SK-N-SH (cell line): ENCODE results near the gene SMAD5. TPM values are rescaled to one million over a fixed set of nuclear protein-coding genes. Genes with fewer than 3 reads are reported as not detected.

Experiments used
- CTCF ChIA-PET: fragments of 300-600, 350-600 bp; formaldehyde crosslinking; extraction: SDS; loops from one replicate; lab custom pipeline; 2021; lab: Yijun Ruan, JAX
- POLR2A ChIA-PET: fragments of 350-600 bp; sonication (Branson Sonifier 250); formaldehyde crosslinking; extraction: SDS; loops from one replicate; lab custom pipeline; 2020; ENCODE audit warnings: antibody characterized with exemption, inconsistent platforms; lab: Yijun Ruan, JAX
- DNase-seq: peaks from one replicate; pipeline ENCODE4 v3.0.0; 2012
- H2AFZ ChIP-seq: fragments of 200-600 bp; sonication (generic); 2 replicates; pipeline ENCODE4 v1.8.1; 2016; ENCODE audit warnings: antibody characterized with exemption, mild to moderate bottlenecking, low read depth
- H3F3A ChIP-seq: fragments of 200-600 bp; sonication (generic); replicated peaks from 2 replicates; pipeline ENCODE3; 2016; ENCODE audit warnings: antibody characterized with exemption, mild to moderate bottlenecking; ENCODE audit not compliant: insufficient read depth
- H3K27ac ChIP-seq, 2 experiments: fragments of 200-500 bp in 1 of 2; fragments of 200-600 bp in 1 of 2; sonication (Bioruptor generic) in 1 of 2; sonication (generic), shearing (Covaris generic) in 1 of 2; 2 replicates each; pipeline versions ENCODE4 v1.5.1 to v1.6.1; 2014 to 2016; ENCODE audit warnings: low read depth in 2 of 2, inconsistent platforms in 1 of 2, low read length in 1 of 2, mild to moderate bottlenecking in 1 of 2, mixed read lengths in 1 of 2
- H3K27me3 ChIP-seq: fragments of 200-600 bp; sonication (generic), shearing (Covaris generic); 2 replicates; pipeline ENCODE4 v1.6.1; 2016; ENCODE audit warnings: mixed run types; ENCODE audit not compliant: insufficient read depth
- H3K36me3 ChIP-seq, 2 experiments: fragments of 200-500 bp in 1 of 2; fragments of 200-600 bp in 1 of 2; sonication (Bioruptor generic) in 1 of 2; sonication (generic) in 1 of 2; replicated peaks in 1 of 2; 2 replicates each; pipeline versions ENCODE3 to v1.5.1; 2014 to 2016; ENCODE audit warnings: low read length in 1 of 2, mild to moderate bottlenecking in 1 of 2; ENCODE audit not compliant: insufficient read depth in 2 of 2, control insufficient read depth in 1 of 2
- H3K4me1 ChIP-seq, 2 experiments: fragments of 200-500 bp in 1 of 2; fragments of 200-600 bp in 1 of 2; sonication (Bioruptor generic) in 1 of 2; sonication (generic), shearing (Covaris generic) in 1 of 2; 2 replicates each; pipeline versions ENCODE4 v1.5.1 to v1.6.1; 2014 to 2016; ENCODE audit warnings: low read depth in 1 of 2, low read length in 1 of 2, mixed run types in 1 of 2; ENCODE audit not compliant: insufficient read depth in 2 of 2, control insufficient read depth in 1 of 2
- H3K4me2 ChIP-seq: fragments of 200-600 bp; sonication (generic), shearing (Covaris generic); 2 replicates; pipeline ENCODE4 v1.6.1; 2017; ENCODE audit warnings: mixed run types
- H3K4me3 ChIP-seq, 2 experiments: fragments of 200-500 bp in 1 of 2; fragments of 200-600 bp in 1 of 2; sonication (Bioruptor generic) in 1 of 2; sonication (generic), shearing (Covaris generic) in 1 of 2; 2 replicates each; pipeline versions ENCODE4 v1.5.1 to v1.8.1; 2014 to 2016; ENCODE audit warnings: low read depth in 2 of 2, inconsistent platforms in 1 of 2, low read length in 1 of 2, mild to moderate bottlenecking in 1 of 2, mixed read lengths in 1 of 2, moderate library complexity in 1 of 2
- H3K79me2 ChIP-seq: fragments of 200-600 bp; sonication (generic); 2 replicates; pipeline ENCODE4 v1.8.1; 2017; ENCODE audit warnings: mild to moderate bottlenecking; ENCODE audit not compliant: insufficient read depth
- H3K9ac ChIP-seq: fragments of 200-600 bp; sonication (generic); 2 replicates; pipeline ENCODE4 v1.6.1; 2017; ENCODE audit warnings: mixed run types
- H3K9me2 ChIP-seq: fragments of 200-600 bp; sonication (generic); 2 replicates; pipeline ENCODE4 v1.6.1; 2017; ENCODE audit warnings: mixed run types
- H3K9me3 ChIP-seq: fragments of 200-600 bp; sonication (generic); 2 replicates; pipeline ENCODE4 v1.6.1; 2017; ENCODE audit warnings: mixed run types, mild to moderate bottlenecking, moderate library complexity
- H4K20me1 ChIP-seq: fragments of 200-600 bp; sonication (generic); 2 replicates; pipeline ENCODE4 v1.6.1; 2017; ENCODE audit warnings: mild to moderate bottlenecking, mixed run types; ENCODE audit not compliant: insufficient read depth
- CHD2 ChIP-seq: fragments of 150-350 bp; IDR thresholded peaks from 2 replicates; pipeline ENCODE4 v1.6.1; 2018; ENCODE audit warnings: low read length; ENCODE audit not compliant: partially characterized antibody
- FOSL2 ChIP-seq: IDR thresholded peaks from 2 replicates; pipeline ENCODE4 v1.4.0; 2012; ENCODE audit warnings: low read depth, mild to moderate bottlenecking, moderate library complexity, borderline replicate concordance
- FOXJ3 ChIP-seq: sonication (generic); formaldehyde crosslinking; IDR thresholded peaks from 2 replicates; pipeline ENCODE4 v1.5.1; 2020; ENCODE audit warnings: mild to moderate bottlenecking, missing genetic modification reagents
- GABPA ChIP-seq: IDR thresholded peaks from 2 replicates; pipeline ENCODE4 v1.4.0; 2012; ENCODE audit warnings: low read depth, mild to moderate bottlenecking
- GATA2 ChIP-seq: sonication (generic); formaldehyde crosslinking; IDR thresholded peaks from 2 replicates; pipeline ENCODE4 v1.5.0; 2020; ENCODE audit warnings: mild to moderate bottlenecking, missing genetic modification reagents
- IRF3 ChIP-seq: fragments of 150-350 bp; IDR thresholded peaks from 2 replicates; pipeline ENCODE4 v1.6.1; 2016; ENCODE audit warnings: mild to moderate bottlenecking, low read depth, low read length
- JUND ChIP-seq: IDR thresholded peaks from 2 replicates; pipeline ENCODE4 v1.4.0; 2012
- MEF2A ChIP-seq: IDR thresholded peaks from 2 replicates; pipeline ENCODE4 v1.4.0; 2012; ENCODE audit warnings: low read depth, borderline replicate concordance
- NFIC ChIP-seq: IDR thresholded peaks from 2 replicates; pipeline ENCODE4 v1.4.0; 2012; ENCODE audit warnings: borderline replicate concordance
- NRF1 ChIP-seq: IDR thresholded peaks from 2 replicates; pipeline ENCODE4 v1.6.1; 2012; ENCODE audit warnings: low read depth, mild to moderate bottlenecking, low read length
- PBX3 ChIP-seq: IDR thresholded peaks from 2 replicates; pipeline ENCODE4; 2012
- POLR2AphosphoS5 ChIP-seq: IDR thresholded peaks from 2 replicates; pipeline ENCODE4 v1.6.1; 2012; ENCODE audit warnings: low read depth, low read length
- RAD21 ChIP-seq: IDR thresholded peaks from 2 replicates; pipeline ENCODE4 v1.6.1; 2012; ENCODE audit warnings: mild to moderate bottlenecking, low read length
- RCOR1 ChIP-seq: fragments of 150-350 bp; IDR thresholded peaks from 2 replicates; pipeline ENCODE4 v1.6.1; 2017; ENCODE audit warnings: antibody characterized with exemption, low read length
- REST ChIP-seq: IDR thresholded peaks from 2 replicates; pipeline ENCODE4 v1.6.1; 2012; ENCODE audit warnings: mild to moderate bottlenecking, low read depth, low read length, moderate library complexity
- SIN3A ChIP-seq: IDR thresholded peaks from 2 replicates; pipeline ENCODE4 v1.6.1; 2012; ENCODE audit warnings: low read depth, mild to moderate bottlenecking, low read length, moderate library complexity, borderline replicate concordance
- SMC3 ChIP-seq: IDR thresholded peaks from 2 replicates; pipeline ENCODE4 v1.6.1; 2012; ENCODE audit warnings: low read depth, low read length, improper control_type of control experiment
- TEAD4 ChIP-seq: IDR thresholded peaks from 2 replicates; pipeline ENCODE4 v1.4.0; 2012; ENCODE audit warnings: mild to moderate bottlenecking, borderline replicate concordance; ENCODE audit not compliant: insufficient read depth
- USF1 ChIP-seq: IDR thresholded peaks from 2 replicates; pipeline ENCODE4 v1.4.0; 2012; ENCODE audit warnings: low read depth, borderline replicate concordance
- WGBS: methylation state at CpG from one replicate; pipeline ENCODE4 v1.1.6; 2017; ENCODE audit warnings: low lambda C conversion rate; 5-methylcytosine and 5-hydroxymethylcytosine counted together
- polyA plus RNA-seq, 3 experiments: library from polyadenylated mRNA; depleted of rRNA; stranded (reverse); fragments of >200 nt; gene quantifications; 2 replicates each; pipeline ENCODE4 v1.2.3, GENCODE V29; 2012

The SMAD5 gene
- polyA plus RNA-seq, 1 of the 3 experiments (the other 2 are of a cell fraction), result 26.9 TPM

- H3K79me2 ChIP-seq, result peaks cover 100% of the 10 kb centered on the region
- ChIA-PET CTCF (interaction anchor here (0.9 to 1.4 kb wide), 2 partner anchors 9 to 12 kb away, joined by 3 to 4 read pairs; no protein-coding TSS in a partner anchor), POLR2A (no interaction called here)
- H3K36me3 ChIP-seq, result peaks cover 23 to 28% of the 10 kb centered on the region in 2 experiments
- no peaks in the 10 kb centered on the region for H3K27me3 ChIP-seq
- H3K9ac ChIP-seq, result no peak overlapping the region
- H3K4me1 ChIP-seq, result peaks cover 3 to 5% of the 10 kb centered on the region in 2 experiments; a peak in 3 of 4 replicates
- no peaks in the 10 kb centered on the region for H3K9me3 ChIP-seq
- H3K4me2 ChIP-seq, result no peak overlapping the region
- H3K4me3 ChIP-seq, result no peak overlapping the region
- no peak for DNase-seq
- H3F3A ChIP-seq, result peaks cover 5% of the 10 kb centered on the region
- peaks cover 90% of the 10 kb centered on the region for H4K20me1 ChIP-seq
- no peak overlapping the region for H2AFZ ChIP-seq
- WGBS, result 88% methylated on average over 3 of the region's 3 CpGs
- TF ChIP-seq GABPA, result no peak
- TF ChIP-seq FOXJ3 (CRISPR knock-in tag), result no peak
- no peak for TF ChIP-seq JUND
- TF ChIP-seq SIN3A, result no peak
- TF ChIP-seq POLR2AphosphoS5, result no peak
- TF ChIP-seq IRF3, result no peak
- TF ChIP-seq TEAD4, result no peak
- no peak for TF ChIP-seq SMC3
- TF ChIP-seq CHD2, result no peak
- TF ChIP-seq MEF2A, result no peak
- no peak for TF ChIP-seq NRF1
- TF ChIP-seq GATA2 (CRISPR knock-in tag), result no peak
- no peak for TF ChIP-seq NFIC
- no peak for TF ChIP-seq RCOR1
- no peak for TF ChIP-seq PBX3
- TF ChIP-seq RAD21, result no peak
- TF ChIP-seq REST, result no peak
- TF ChIP-seq FOSL2, result no peak
- TF ChIP-seq USF1, result no peak
- no peaks in the 10 kb centered on the region for H3K9me2 ChIP-seq
- no peak overlapping the region for H3K27ac ChIP-seq
These were observed 13.6 kb downstream of the SMAD5 start for GRCh38 chr5:136146201-136146600.
